ENCODE measurements around the gene CCDC175.

DNA sequence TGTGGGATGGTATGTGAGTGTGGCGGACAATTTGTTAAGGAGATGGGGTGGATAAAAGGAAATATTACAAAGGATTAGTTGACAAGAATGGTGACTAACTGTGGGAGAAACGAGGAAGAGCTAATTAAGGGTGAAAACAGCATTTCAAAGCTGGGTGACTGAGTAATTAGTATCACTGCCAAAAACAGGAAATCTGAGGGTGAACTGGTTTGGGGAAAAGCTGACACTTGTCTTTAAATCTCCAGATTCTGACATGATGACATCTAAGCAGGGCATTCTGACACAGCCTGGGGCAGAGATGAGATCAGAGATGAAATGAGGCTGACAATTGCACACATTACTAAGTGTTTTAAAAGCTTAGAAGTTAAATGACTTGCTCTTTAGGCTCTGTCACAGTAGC, 42.4 kb upstream of the CCDC175 start:
- TF ChIP-seq POLR2A (IDR thresholded peaks at IDR 0.05; ENCODE audit: low read depth, low read length), result no peak
- TF ChIP-seq SPI1 (IDR thresholded peaks at IDR 0.05; ENCODE audit: low read depth, low read length), result no peak
- TF ChIP-seq TAF1 (IDR thresholded peaks at IDR 0.05; ENCODE audit: low read depth, low read length), result no peak

Measured in GM12891 (cell line).